K562 (cell line): ENCODE results near the gene PPP2R1B. TPM values are rescaled to one million over a fixed set of nuclear protein-coding genes. Genes with fewer than 3 reads are reported as not detected.

Experiments
- ATAC-seq: fragments of 200-7000 bp; cut with Tn5 transposase; 3 replicates; pipeline ENCODE4 v1.9.1; 2020; ENCODE audit warnings: moderate library complexity
- BruUV-seq: library from RNA; stranded (reverse); fragments of 400-500 nt; replicated peaks from 2 replicates; lab custom pipeline; 2021; lab: Mats Ljungman, UMichigan
- CTCF ChIA-PET: fragments of 300-600 bp; formaldehyde crosslinking; extraction: SDS; loops from one replicate; lab custom pipeline; 2021; ENCODE audit warnings: low intra/inter-chr PET ratio; lab: Yijun Ruan, JAX
- POLR2A ChIA-PET: fragments of 300-600, 350-650 bp; sonication (Branson Sonifier 250); formaldehyde crosslinking; extraction: SDS; loops from one replicate; lab custom pipeline; 2021; ENCODE audit warnings: antibody characterized with exemption, inconsistent platforms; lab: Yijun Ruan, JAX
- DNase-seq, 4 experiments: peaks; one replicate each; pipeline versions ENCODE4 v3.0.0 to v3.0.0-alpha.2; 2011 to 2018; ENCODE audit warnings: low spot score in 3 of 4, mixed read lengths in 3 of 4; ENCODE audit errors: extremely low read depth in 1 of 4
- FAIRE-seq: peaks from 2 replicates; lab custom pipeline; 2011; peaks lifted over from hg19 to GRCh38; lab: Jason Lieb, UNC
- H2AFZ ChIP-seq: 2 replicates; pipeline ENCODE4 v1.6.0; 2011; ENCODE audit warnings: low read depth, low read length, control low read depth, inconsistent platforms
- H3K27ac ChIP-seq: fragments of 200-600 bp; 3 replicates; pipeline ENCODE4 v1.8.0; 2011; ENCODE audit warnings: low read depth, mild to moderate bottlenecking, control low read depth, inconsistent platforms, low read length, moderate library complexity, mixed read lengths; ENCODE audit errors: extremely low read depth
- H3K27me3 ChIP-seq, 2 experiments: fragments of 300-600 bp in 1 of 2; 2 replicates in 1 of 2; 3 replicates in 1 of 2; pipeline versions ENCODE4 v1.6.0 to v1.8.0; 2011; ENCODE audit warnings: inconsistent platforms in 2 of 2, low read length in 2 of 2, mild to moderate bottlenecking in 1 of 2, mixed read lengths in 1 of 2, moderate library complexity in 1 of 2; ENCODE audit not compliant: control insufficient read depth in 2 of 2, insufficient read depth in 2 of 2
- H3K36me3 ChIP-seq: fragments of 300-600 bp; 3 replicates; pipeline ENCODE4 v1.8.0; 2011; ENCODE audit warnings: mild to moderate bottlenecking, low read length, inconsistent platforms; ENCODE audit not compliant: control insufficient read depth, insufficient read depth
- H3K4me1 ChIP-seq, 2 experiments: fragments of 200-600 bp in 1 of 2; replicated peaks in 1 of 2; 2 replicates in 1 of 2; 3 replicates in 1 of 2; pipeline versions ENCODE4 v1.5.1 to v1.8.0; 2011; ENCODE audit warnings: inconsistent platforms in 2 of 2, low read length in 2 of 2, mild to moderate bottlenecking in 1 of 2, mixed read lengths in 1 of 2, moderate library complexity in 1 of 2; ENCODE audit not compliant: control insufficient read depth in 2 of 2, insufficient read depth in 2 of 2
- H3K4me2 ChIP-seq: 2 replicates; pipeline ENCODE4 v1.6.1; 2011; ENCODE audit warnings: low read length, control low read depth, inconsistent platforms, mixed read lengths; ENCODE audit not compliant: insufficient read depth
- H3K4me3 ChIP-seq: fragments of 200-600 bp; sonication (generic), shearing (Covaris generic); 2 replicates; pipeline ENCODE4 v1.5.1; 2016; ENCODE audit warnings: control low read depth, inconsistent platforms
- H3K79me2 ChIP-seq: fragments of 200-600 bp; 3 replicates; pipeline ENCODE4 v1.8.0; 2011; ENCODE audit warnings: low read length, inconsistent platforms; ENCODE audit not compliant: control insufficient read depth, insufficient read depth
- H3K9ac ChIP-seq, 2 experiments: 2 replicates each; pipeline versions ENCODE4 v1.6.0 to v1.6.1; 2011; ENCODE audit warnings: low read depth in 2 of 2, low read length in 2 of 2, control low read depth in 1 of 2, inconsistent platforms in 1 of 2, mild to moderate bottlenecking in 1 of 2, mixed read lengths in 1 of 2; ENCODE audit not compliant: insufficient read depth in 1 of 2
- H3K9me1 ChIP-seq: one replicate; pipeline ENCODE4 v1.6.0; 2011; ENCODE audit warnings: inconsistent platforms, mild to moderate bottlenecking, low read length, moderate library complexity; ENCODE audit not compliant: control insufficient read depth, insufficient read depth
- H3K9me3 ChIP-seq: replicated peaks from 2 replicates; pipeline ENCODE4 v1.5.1; 2011; ENCODE audit warnings: low read depth, low read length, inconsistent platforms; ENCODE audit not compliant: control insufficient read depth, insufficient read depth
- H4K20me1 ChIP-seq: replicated peaks from 2 replicates; pipeline ENCODE4 v1.6.1; 2011; ENCODE audit warnings: low read length, inconsistent platforms, mixed read lengths; ENCODE audit not compliant: control insufficient read depth, insufficient read depth
- CHD1 ChIP-seq: fragments of 200-600 bp; sonication (generic); IDR thresholded peaks from one replicate; pipeline ENCODE4 v1.6.1; 2012; ENCODE audit warnings: mild to moderate bottlenecking, moderate library complexity, low read length, inconsistent platforms
- ERF ChIP-seq: fragments of 450-650 bp; formaldehyde crosslinking; IDR thresholded peaks from 2 replicates; pipeline ENCODE4 v1.4.0; 2020; ENCODE audit warnings: mild to moderate bottlenecking, mixed read lengths
- HLTF ChIP-seq: fragments of 450-650 bp; IDR thresholded peaks from 2 replicates; pipeline ENCODE4 v1.6.1; 2016
- WGBS: fragments of 100-300 bp; shearing (Covaris generic); methylation state at CpG from one replicate; pipeline ENCODE4 v1.1.6; 2016; ENCODE audit warnings: low coverage, mixed read lengths; ENCODE audit not compliant: insufficient coverage; ENCODE audit errors: missing lambda C conversion rate; 5-methylcytosine and 5-hydroxymethylcytosine counted together
- in situ Hi-C: fragments of 300-500 bp; cut with MboI; formaldehyde crosslinking; loops from 4 replicates; pipeline ENCODE4 v1.15.0; 2018; ENCODE audit warnings: inconsistent platforms, mixed read lengths
- intact Hi-C: fragments of 100-400 bp; cut with micrococcal nuclease; formaldehyde crosslinking; loops from 2 replicates; pipeline ENCODE4 v1.14.2; 2022
- polyA plus RNA-seq, 8 experiments: library from polyadenylated mRNA; depleted of rRNA in 4 of 8; stranded (reverse) in 5 of 8; unstranded in 3 of 8; fragments of >200 nt; fragmentation: Nextera tagmentation in 2 of 8; fragmentation: Illumina TruSeq in 1 of 8; extraction: Ambion mirVana in 2 of 8; extraction: Trizol in 1 of 8; gene quantifications; 2 replicates each; pipeline versions ENCODE4 v1.2.1 to v1.2.3, GENCODE V29; 2011 to 2014; ENCODE audit warnings: inconsistent platforms in 1 of 8, missing spikeins in 1 of 8
- total RNA-seq, 7 experiments: library from RNA; depleted of rRNA in 6 of 7; stranded (reverse); fragments of >200 nt in 6 of 7; fragmentation: Illumina TruSeq in 2 of 7; extraction: Trizol in 2 of 7; gene quantifications; 2 replicates each; pipeline versions ENCODE4 v1.2.1 to v1.2.3, GENCODE V29; 2011 to 2021; ENCODE audit warnings: low replicate concordance in 1 of 7
- TF ChIP-seq, protein P1 (sequence below), 2 experiments: fragments of 450-650 bp; IDR thresholded peaks; 2 replicates each; pipeline ENCODE4 v1.6.1; 2016
- TF ChIP-seq, protein P2 (sequence below): fragments of 250-450 bp; sonication (Bioruptor Pico); IDR thresholded peaks from 2 replicates; pipeline ENCODE4 v1.5.1; 2021; ENCODE audit warnings: mild to moderate bottlenecking

The PPP2R1B gene
- total and polyA plus RNA-seq, 9 of the 15 experiments (the other 6 are each of a cell fraction or from before 2014, with no cell fraction given), result 24.6 to 68.5 (median 39.8) TPM

DNA sequence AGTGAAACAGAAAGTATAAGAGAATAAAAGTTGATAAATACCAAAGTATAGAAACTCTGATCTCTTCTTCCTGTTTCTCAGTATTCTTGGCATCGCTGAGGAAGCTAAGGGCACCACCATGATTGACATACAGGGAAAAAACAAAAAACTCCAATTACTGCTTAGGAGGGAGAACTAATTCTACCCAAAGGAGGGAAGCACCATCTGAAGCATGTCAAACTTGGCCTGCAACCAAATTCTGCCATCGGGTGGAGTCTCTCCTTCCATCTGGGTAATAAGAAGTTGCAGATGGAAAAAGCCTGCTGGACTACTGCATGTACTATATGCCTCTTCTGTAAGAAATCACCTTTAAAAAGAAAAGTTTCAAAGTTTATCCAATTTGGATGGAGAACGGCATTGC, 30.5 kb upstream of the PPP2R1B start:
- Histone ChIP-seq H3K4me3 (no peak overlapping the region), H3K4me2 (no peak overlapping the region), H3K27ac (no peak overlapping the region), H2AFZ (no peak overlapping the region), H3K9ac (no peak overlapping the region), H3K4me1 (peaks cover 0 to 7% of the 10 kb centered on the region in 2 experiments; a peak in 2 of 5 replicates), H3K79me2 (no peaks in the 10 kb centered on the region), H3K36me3 (peaks cover 4% of the 10 kb centered on the region; the same call in 1 of the 3 replicates), H3K9me3 (no peaks in the 10 kb centered on the region), H3K27me3 (no peaks in the 10 kb centered on the region), H4K20me1 (no peaks in the 10 kb centered on the region), H3K9me1 (no peaks in the 10 kb centered on the region)
- 55% methylated on average over 3 of the region's 3 CpGs for WGBS
- TF ChIP-seq, protein P1, sequence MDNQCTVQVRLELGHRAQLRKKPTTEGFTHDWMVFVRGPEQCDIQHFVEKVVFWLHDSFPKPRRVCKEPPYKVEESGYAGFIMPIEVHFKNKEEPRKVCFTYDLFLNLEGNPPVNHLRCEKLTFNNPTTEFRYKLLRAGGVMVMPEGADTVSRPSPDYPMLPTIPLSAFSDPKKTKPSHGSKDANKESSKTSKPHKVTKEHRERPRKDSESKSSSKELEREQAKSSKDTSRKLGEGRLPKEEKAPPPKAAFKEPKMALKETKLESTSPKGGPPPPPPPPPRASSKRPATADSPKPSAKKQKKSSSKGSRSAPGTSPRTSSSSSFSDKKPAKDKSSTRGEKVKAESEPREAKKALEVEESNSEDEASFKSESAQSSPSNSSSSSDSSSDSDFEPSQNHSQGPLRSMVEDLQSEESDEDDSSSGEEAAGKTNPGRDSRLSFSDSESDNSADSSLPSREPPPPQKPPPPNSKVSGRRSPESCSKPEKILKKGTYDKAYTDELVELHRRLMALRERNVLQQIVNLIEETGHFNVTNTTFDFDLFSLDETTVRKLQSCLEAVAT (IDR thresholded peaks at IDR 0.05), result no peak
- TF ChIP-seq HLTF, result no peak
- TF ChIP-seq, protein P2, sequence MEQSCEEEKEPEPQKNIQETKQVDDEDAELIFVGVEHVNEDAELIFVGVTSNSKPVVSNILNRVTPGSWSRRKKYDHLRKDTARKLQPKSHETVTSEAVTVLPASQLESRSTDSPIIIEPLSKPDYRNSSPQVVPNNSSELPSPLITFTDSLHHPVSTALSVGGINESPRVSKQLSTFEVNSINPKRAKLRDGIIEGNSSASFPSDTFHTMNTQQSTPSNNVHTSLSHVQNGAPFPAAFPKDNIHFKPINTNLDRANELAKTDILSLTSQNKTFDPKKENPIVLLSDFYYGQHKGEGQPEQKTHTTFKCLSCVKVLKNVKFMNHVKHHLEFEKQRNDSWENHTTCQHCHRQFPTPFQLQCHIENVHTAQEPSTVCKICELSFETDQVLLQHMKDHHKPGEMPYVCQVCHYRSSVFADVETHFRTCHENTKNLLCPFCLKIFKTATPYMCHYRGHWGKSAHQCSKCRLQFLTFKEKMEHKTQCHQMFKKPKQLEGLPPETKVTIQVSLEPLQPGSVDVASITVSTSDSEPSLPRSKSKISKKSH, result no peak
- no peak for TF ChIP-seq CHD1
- TF ChIP-seq ERF (CRISPR knock-in tag), result no peak
- ChIA-PET POLR2A (interaction anchor here (0.7 kb wide), 1 partner anchor 385 kb away, joined by 3 read pairs; no protein-coding TSS in a partner anchor), CTCF (no interaction called here)
- DNase-seq (no peak), ATAC-seq (no peak), FAIRE-seq (no peak)
- in situ Hi-C loops, result loop anchor here (10.0 kb wide), 1 partner anchor 342 kb away; no protein-coding TSS in a partner anchor
- no TSS peak for BruUV-seq
- intact Hi-C loops, result no loop called here
